ENCODE data around the gene DIAPH3. TPM values are rescaled to one million over a fixed set of nuclear protein-coding genes. Genes with fewer than 3 reads are reported as not detected.

Gene DIAPH3
- total RNA-seq, 4 donors from 2014 or later: 0.20 to 0.30 TPM; not detected in 2

DNA sequence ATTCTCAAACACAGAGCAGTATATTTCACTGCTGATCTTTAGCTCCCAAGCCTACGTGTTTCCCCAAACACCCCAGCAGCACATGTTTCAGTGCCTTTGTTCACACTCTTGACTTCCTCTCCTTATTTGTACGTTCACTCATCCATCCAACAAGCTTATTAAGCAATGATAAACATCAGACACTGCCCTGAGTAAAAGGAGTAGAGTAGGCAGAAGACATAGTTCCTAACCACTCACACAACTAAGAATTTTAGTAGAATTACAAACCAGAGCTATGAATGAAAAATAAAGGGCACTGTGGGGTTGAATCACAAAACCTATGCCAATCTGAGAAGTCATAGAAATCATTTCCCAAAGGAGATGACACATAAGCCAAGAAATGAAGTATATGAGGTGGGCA is 213.5 kb downstream of the DIAPH3 start:
- TF ChIP-seq POLR2A (IDR thresholded peaks at IDR 0.05) (no peak), CTCF (IDR thresholded peaks at IDR 0.05) (no peak), EP300 (IDR thresholded peaks at IDR 0.05) (no peak)
- 70 to 71% methylated on average over 2 of the region's 2 CpGs for WGBS, 2 donors

DNA sequence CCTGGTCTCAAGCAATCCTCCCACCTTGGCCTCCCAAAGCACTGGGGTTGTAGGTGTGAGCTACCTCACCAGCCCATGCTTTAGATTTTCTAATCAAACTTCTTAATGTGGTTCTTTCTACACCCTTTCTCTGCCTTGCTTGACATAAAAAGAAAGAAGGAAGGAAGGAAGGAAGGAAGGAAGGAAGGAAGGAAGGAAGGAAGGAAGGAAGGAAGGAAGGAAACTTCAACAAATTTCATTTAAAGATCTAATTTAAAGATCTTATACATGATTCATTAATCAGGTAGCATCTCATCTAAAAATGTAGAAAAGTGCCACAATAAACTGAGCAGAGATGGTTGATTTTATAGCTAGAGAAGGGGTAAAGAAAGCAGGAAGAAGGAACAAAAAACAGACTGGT is 215.0 kb downstream of the DIAPH3 start:
- H3K36me3 ChIP-seq: no peaks in the 10 kb centered on the region
- no peak overlapping the region for H3K4me3 ChIP-seq
- TF ChIP-seq POLR2A (IDR thresholded peaks at IDR 0.05): no peak
- TF ChIP-seq EP300 (IDR thresholded peaks at IDR 0.05): no peak
- TF ChIP-seq CTCF (IDR thresholded peaks at IDR 0.05): no peak
- no peaks in the 10 kb centered on the region for H3K9me3 ChIP-seq
- no peak overlapping the region for H3K27ac ChIP-seq
- no peaks in the 10 kb centered on the region for H3K27me3 ChIP-seq
- H3K4me1 ChIP-seq: no peaks in the 10 kb centered on the region
- no peak for DNase-seq (ENCODE audit: low spot score in 2 of 2)

More for the DNA sequence above, 213.5 kb downstream of the DIAPH3 start:
- Histone ChIP-seq H3K36me3 (no peaks in the 10 kb centered on the region), H3K27ac (no peak overlapping the region), H3K4me1 (no peaks in the 10 kb centered on the region), H3K9me3 (no peaks in the 10 kb centered on the region), H3K27me3 (no peaks in the 10 kb centered on the region), H3K4me3 (no peak overlapping the region)
- no peak for DNase-seq (ENCODE audit: low spot score in 2 of 2)

DNA sequence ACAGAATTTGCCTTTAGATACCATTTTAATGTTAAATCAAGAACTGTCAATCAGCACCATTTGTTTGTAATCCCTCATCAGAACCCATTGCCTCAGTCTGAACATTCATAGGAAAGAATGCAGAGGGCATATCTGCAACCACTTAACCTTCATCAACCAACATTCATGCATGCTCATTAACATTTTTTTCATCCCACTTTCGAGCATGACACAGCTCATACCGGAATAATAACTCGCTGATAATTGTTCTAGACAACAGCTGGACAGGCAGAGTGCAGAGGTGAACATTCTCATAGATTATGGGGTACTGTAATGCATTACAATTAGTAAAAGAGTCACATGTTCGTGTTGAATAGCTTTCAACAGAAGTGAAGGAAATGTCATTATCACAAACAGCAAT is 216.8 kb downstream of the DIAPH3 start:
- Histone ChIP-seq H3K9me3 (no peaks in the 10 kb centered on the region), H3K4me1 (no peaks in the 10 kb centered on the region), H3K27me3 (no peaks in the 10 kb centered on the region), H3K4me3 (no peak overlapping the region), H3K36me3 (no peaks in the 10 kb centered on the region), H3K27ac (no peak overlapping the region)
- TF ChIP-seq CTCF (IDR thresholded peaks at IDR 0.05): no peak
- no peak for TF ChIP-seq EP300 (IDR thresholded peaks at IDR 0.05)
- TF ChIP-seq POLR2A (IDR thresholded peaks at IDR 0.05): no peak
- DNase-seq (ENCODE audit: low spot score in 2 of 2): no peak
- WGBS, 2 donors: 34 to 45% methylated on average over 4 of the region's 4 CpGs

DNA sequence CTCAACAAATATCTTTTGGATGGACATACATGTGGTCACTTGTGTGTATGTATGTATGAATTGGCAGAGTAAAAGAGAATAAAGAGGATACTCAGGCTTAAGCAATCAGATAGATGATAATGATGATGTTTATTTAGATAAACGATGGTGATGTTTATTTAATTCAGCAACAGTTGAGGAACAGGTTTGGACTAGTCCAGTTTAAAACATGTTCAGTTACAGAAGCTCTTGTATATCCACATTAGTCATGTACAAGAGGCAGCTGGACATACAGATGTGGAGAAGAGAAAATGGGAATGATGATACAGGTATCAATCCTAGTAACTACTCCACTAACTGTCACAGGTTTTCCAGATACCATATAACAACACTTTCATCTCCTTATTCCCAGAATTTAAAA is 232.1 kb downstream of the DIAPH3 start:
- no peaks in the 10 kb centered on the region for H3K4me1 ChIP-seq
- H3K27ac ChIP-seq: no peak overlapping the region
- DNase-seq (ENCODE audit: low spot score in 2 of 2): no peak
- WGBS, 2 donors: 82 to 92% methylated on average over 1 of the region's 1 CpG
- H3K9me3 ChIP-seq: peaks cover 0 to 16% (median 0%) of the 10 kb centered on the region in 4 donors
- TF ChIP-seq POLR2A (IDR thresholded peaks at IDR 0.05) (no peak), CTCF (IDR thresholded peaks at IDR 0.05) (no peak), EP300 (IDR thresholded peaks at IDR 0.05) (no peak)
- no peak overlapping the region for H3K4me3 ChIP-seq
- no peaks in the 10 kb centered on the region for H3K36me3 ChIP-seq
- H3K27me3 ChIP-seq: no peaks in the 10 kb centered on the region

DNA sequence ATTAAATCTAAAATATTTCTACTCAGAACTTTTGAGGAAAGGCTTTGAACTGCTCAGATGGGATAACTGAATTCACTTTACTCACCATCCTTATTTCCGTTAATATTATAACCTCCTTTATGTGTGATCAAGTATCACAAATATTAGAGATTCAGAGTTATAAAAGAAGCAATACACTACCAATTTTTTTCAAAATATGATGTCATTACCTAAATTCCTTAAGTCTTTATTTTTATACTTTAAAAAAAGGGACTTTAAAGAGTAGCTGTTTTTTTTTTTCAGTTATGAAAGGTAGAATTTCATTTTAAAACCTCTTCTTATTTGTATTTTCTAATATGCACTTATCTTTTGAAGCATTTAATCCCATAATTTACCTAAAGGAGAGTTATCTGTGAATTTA is 239.5 kb downstream of the DIAPH3 start:
- TF ChIP-seq POLR2A (IDR thresholded peaks at IDR 0.05) (no peak), EP300 (IDR thresholded peaks at IDR 0.05) (no peak), CTCF (IDR thresholded peaks at IDR 0.05) (no peak)
- no peak for DNase-seq (ENCODE audit: low spot score in 2 of 2)
- Histone ChIP-seq H3K27me3 (no peaks in the 10 kb centered on the region), H3K36me3 (no peaks in the 10 kb centered on the region), H3K4me1 (no peaks in the 10 kb centered on the region), H3K27ac (no peak overlapping the region), H3K9me3 (peaks cover 0 to 16% (median 0%) of the 10 kb centered on the region in 4 donors), H3K4me3 (no peak overlapping the region)
- 98 to 100% methylated on average over 1 of the region's 1 CpG for WGBS, 2 donors
